Central memory CD4-positive, alpha-beta T cell (primary cell): ENCODE data around the gene C1orf198.

Experiments
- DNase-seq: peaks from one replicate; pipeline ENCODE4 v3.0.0; 2022

C1orf198 gene

DNA sequence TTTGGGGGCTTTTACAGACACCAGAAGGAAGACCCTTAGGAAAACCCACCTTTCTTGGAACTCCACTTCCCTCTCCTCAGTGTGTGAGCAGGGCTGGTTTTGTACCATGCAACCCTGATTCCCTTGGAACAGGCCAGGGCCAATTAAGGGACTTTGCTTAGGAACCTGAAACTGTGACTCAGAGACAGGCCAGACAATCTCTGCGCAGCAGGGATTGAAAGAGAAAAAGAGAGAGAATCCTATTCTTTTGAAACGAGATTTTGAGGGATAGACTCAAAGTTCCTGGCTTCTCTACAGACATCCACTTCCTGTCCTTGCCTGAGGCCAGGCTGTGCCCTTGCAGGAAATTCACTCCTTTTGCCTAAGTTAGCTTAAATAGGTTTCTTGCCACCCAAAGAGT is 23.1 kb upstream of the C1orf198 start:
- DNase-seq: no peak

DNA sequence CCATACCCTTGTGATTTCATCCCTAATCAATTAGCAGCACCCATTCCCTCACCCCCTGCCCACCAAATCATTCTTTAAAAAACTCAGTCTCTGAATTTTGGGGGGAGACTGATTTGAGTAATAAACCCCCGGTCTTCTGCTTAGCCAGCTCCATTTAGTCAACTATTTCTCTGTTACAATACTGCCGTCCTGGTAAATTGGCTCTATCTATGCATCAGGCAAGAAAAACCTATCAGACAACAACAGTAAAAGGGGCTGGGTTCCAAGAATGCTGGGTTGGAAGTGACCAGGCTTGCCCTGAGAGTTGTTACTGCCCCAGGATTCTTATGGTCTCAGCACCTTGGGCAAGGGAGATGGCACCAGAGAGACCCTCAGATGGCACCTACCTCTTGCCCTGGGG is 16.3 kb upstream of the C1orf198 start:
- no peak for DNase-seq

DNA sequence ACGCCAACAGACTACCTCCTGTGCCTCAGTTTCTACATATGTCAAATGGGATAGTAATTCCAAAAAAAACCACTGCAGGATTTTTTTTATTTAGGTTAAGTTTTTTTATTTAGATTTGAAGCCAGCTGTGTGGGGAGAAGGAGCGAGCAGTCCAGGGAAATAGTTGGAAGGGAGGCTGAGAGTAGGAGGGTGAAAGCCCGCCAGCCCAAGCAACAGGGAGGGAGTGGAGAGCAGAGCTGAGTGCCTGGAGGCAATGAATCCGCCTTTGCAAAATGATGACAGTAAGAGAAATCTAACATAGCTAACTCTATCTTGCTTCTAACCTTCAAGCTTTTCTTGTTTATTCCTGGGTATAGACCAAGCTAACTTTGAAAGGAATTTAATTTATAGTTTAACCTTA is 15.6 kb upstream of the C1orf198 start:
- no peak for DNase-seq

DNA sequence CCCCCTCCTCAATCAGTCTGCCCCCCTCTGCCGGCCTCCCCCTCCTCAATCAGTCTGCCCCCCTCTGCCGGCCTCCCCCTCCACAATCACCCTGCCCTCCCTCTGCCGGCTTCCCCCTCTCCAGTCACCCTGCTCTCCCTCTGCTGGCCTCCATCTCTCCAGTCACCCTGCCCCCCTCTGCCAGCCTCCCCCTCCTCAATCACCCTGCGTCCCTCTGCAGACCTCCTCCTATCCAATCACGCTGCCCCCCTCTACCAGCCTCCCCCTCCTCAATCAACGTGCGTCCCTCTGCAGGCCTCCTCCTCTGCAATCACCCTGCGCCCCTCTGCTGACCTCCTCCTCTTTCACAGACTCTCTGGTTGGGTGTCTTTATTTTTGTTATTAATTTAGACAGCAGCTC is 11.5 kb upstream of the C1orf198 start:
- DNase-seq: no peak

DNA sequence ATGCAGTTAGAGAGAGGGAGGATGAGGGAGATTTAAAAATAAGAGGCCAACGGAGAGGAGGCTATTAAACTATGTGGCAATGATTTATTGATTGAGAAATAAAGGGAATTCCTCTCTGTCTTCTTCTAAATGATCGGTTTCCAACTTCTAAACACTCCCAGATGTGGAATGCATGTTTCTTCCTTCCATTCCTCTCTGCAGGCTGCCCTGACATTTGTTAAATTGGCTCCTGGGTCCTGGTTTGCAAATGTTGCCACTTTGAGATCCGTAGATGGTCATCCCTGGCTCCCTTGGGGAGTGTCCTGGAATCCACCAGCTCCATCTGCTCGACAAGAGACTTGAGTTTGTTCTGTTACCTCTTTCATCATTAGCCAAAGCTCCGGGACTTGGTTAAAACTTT is 10.3 kb upstream of the C1orf198 start:
- DNase-seq: no peak

DNA sequence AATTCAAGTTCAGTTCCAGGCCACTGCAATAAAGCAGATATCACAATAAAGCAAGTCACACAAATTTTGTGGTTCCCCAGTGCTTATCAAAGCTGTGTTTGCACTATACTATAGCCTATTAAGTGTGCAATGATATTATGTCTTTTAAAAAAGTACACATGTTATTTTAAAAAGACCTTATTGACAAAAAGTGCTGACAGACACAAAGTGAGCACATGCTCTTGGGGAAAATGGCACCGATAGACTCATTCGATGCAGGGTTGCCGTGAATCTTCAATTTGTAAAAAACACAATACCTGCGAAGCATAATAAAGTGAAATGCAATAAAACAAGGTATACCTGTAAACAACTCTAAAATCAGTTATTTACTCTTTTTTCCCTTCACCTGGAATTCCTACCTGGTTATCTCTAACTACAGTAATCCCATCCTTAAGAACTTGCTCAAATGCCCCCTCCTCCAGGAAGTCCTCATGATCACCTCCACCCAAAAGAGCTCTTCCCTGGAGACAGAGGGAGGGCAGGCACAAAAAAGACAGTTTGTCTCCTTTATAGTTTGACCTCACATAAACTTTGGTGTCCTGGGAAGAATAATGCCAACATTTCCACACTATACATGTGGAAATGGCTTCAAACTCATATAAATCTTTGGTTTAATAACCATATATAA is 9.7 kb upstream of the C1orf198 start:
- DNase-seq: no peak

DNA sequence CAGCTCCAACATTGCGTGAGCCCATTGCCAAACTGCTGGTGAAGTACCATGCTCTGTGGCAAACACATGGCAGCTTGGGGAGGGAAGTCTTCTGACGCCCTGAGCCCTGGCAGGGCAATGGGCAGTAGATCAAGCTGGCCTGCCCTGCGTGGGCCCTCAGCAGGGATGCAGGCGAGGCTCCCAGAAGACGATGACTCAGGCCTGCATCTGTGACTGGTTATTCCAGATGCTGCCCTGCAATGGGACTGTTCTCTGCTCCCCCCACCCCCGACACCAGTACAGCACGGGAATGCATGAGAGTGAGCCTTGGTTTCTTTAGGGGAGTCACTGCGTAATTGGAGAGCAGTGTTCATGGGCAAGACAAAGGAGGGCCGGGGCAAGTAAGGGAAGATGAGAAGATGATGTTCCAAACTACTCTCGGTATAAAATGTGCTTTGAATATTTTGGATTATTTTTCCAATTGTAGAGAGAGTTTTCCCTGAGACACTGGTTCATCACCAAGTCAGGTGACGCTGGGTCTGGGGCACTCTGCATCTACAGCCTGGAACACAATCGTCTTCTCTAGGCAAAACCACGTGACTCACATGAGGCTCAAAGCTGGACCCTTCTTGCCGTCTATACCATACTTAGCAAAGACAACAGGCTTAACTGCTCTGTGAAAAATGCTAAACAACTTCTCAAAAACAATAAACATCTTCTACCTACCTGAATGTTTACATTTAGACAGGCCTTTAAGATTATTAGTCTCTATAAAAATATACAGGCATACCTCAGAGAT is 9.0 kb upstream of the C1orf198 start:
- DNase-seq: no peak

DNA sequence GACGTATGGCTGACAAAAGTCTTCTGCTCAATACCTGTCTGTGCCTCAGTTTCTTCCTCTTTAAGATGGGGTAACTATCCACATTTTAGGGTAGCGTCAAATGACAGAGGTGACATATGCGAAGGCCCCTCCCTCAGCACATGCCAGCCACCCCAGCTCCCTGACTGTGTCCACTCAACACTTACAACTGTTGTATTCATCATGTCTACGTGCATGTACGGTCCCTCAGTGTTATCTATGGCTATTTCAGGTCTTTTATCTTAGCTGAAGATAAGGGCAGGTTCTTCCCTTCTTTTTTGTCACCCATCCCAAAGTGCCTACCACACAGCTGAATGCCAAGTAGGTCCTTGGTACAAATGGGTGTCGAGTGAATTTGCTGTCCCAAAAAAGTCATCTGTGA is 8.3 kb upstream of the C1orf198 start:
- no peak for DNase-seq

DNA sequence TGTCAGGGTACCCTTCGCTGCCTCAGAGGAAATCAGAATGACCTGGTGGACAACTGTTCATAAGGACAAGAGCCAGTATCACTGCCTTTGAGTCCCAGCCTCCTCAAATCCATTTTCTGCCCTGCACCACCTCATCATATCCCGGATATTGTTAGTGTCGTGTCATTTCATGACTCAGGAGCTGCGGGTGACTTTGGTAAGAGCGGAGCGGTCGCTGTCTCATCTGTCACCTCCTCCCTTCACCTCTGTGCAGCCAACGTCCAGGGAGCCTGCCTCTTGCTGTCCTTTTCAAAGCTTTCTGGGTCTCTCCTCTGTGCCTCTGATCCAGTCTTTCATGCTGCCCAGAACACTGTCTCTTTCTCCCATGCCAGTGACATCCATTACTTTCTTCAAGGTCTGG is 7.0 kb upstream of the C1orf198 start:
- DNase-seq: no peak

DNA sequence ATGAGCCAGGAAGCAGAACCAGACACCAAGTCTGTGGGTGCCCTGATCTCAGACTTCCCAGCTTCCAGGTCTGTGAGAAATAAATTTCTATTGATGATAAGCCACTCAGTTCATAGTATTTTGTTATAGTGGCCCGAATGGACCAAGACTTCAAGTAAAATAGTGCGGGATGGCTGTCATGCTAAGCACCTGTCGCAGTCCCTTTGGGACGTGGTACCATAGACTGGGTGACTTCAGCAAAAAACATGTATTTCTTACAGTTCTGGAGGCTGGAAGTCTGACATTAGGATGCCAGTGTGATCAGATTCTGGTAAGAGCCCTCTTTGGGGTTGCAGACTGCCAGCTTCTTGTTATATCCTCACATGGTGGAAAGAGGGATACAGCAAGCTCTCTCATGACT is 2.6 kb upstream of the C1orf198 start:
- no peak for DNase-seq

DNA sequence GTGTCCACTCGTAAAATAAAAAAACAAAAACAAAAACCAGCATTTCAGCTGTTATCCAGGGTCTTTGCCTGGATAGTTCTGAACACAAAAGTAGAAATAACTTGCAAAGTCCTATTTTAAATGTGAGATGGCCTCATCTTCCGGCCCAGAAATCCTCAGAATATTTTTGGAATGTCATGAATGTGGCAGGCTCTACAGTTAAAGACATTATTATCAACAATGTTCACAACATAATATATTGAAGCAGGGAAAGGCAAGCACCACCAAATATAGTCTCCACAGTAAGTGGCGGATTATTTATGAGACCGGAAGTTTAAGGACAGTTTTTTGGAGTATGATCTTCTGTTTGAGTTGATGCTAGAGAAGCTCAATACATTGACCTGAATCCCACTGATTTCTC is 1.2 kb upstream of the C1orf198 start:
- DNase-seq: no peak

DNA sequence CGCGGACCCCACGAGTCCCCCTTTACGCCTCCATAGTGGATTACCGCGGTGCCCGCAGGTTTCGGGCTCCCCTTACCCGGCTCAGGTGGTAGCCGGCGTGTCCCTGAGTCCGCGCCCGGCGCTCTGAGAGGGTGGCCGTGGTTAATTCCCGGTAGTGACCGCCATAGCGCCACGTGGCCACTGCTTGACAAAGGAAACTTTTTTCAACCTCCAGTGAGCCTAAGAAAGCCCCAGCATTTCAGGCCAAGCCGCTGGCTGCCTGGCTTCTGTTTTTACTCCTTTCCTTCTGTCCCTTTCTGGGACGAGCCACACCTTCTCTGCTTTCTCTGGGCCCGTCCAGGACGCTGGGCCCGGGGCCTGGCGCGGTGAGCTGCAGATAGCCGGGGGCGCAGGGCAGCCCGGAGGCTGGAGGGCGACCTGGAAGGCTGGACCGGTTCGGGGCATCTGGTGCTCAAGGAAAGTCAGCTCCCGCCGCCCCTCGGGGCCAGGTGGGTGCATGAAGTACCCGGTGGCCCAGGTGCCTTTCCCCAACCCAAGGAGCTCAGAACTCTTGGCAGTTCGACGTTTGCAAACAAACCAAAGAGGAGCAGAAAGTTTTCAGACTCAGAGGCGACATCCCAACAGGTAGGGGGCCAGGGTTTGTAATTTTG is 540 bp upstream of the C1orf198 start:
- DNase-seq: no peak

DNA sequence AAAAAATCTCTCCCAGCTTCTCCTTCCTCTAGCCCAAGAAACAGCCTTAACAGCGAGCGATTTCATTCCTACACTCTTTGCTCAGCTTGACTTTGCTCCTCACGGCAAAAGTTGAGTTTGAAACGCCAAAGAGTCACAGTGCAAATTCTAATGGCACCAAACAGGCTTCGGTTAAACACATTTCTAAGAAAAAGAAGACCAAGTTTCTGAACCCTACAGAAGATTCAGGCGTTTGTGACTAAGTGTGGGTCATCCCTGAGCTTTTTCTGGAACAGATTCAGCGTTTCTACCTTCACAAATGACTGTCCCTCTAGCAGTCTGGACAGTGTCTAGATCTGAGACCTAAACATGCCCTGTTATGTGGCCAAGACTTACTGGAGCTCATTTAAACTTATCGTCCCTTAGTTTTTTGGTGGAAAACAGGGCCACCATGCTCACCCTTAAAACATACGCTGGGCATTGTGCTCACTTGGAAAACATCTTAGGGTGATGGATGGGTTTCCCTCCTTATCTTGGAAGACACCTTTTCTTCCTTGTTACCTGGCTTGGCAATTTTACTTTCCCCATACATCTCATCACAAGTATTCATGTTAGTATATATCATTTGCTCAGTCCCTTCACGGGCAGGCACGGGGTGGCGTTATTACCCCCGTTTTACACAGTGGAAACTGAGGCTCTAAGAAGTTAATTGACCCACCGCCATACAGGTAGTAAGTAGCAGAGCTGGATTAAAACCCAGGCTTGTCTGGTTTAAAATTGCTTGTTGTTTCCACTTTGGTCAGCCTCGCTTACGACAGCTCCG is 1.0 kb downstream of the C1orf198 start:
- DNase-seq: no peak

DNA sequence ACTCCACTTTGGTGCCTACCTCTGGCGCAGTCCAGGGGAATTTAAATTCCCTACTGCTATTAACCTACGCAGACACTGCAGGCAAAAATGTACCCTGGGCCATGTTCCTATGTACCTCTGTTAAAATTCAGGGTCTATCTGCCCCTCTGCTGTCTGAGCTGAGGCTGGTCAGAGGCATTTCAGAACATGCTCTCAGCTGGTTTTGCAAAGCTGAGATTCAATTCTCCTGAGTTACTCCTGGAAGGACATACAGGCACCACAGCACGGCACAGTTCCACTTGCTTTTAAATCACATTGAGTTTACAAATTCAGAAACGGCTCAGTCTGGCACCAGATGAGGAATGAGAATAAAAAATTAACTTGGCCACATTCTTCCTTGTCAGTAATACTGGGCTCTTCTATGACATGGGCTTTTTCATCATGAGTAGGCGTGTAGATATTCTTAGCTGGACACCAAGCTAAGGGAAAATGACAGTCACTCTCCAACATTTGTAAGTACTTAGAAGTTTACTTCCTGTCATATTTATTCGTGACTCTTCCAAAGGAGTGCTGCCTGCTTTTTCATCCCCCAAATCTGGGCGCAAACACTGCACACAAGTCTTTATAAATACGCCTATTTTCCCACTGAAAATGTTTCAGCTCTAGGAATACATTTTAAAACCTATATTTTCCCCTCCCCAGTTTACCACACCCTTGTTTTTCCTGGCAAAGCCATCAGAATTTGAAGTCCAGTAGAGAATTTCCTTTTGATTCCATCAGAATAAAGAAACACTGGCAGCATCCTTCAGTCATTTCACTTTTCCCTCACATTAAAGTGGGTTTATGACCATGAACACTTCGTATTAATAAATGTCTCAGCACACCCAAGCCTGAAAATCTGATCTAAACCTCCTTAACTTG is 1.9 kb downstream of the C1orf198 start:
- no peak for DNase-seq

DNA sequence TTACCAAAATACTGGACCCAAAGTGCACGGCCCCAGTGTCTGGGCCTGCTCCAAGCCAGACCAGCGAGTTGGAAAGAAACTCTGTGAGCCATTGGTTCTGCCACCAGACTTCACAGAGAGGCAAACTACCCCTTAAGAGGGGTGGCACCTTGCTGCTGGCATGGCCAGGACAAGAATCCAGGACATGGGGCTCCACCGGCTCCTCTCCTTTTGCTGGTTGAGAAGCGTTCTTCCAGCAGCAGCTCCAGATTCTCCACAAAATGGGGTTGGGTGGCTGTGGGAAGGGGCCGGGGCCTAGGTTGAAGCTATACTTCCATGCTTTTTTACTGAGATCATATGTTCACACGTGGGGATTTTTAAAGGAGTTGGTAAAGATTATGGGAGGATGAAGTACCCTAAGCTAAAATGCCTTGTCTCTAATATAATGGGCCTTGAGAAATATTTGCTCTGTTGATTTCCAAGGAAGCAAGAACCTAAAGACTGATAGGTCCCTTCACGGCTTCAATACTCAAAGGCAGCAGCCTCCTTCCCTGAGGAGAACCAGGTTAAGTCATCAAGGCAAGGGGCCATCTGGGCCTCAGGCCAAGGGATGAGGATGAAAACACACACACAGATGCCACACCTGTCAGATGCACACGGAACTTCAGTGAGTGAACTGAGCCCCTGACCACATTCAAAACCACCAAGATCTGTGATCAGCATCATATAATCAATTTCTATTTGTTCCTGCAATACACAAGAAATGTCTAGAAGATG is 3.1 kb downstream of the C1orf198 start:
- no peak for DNase-seq

DNA sequence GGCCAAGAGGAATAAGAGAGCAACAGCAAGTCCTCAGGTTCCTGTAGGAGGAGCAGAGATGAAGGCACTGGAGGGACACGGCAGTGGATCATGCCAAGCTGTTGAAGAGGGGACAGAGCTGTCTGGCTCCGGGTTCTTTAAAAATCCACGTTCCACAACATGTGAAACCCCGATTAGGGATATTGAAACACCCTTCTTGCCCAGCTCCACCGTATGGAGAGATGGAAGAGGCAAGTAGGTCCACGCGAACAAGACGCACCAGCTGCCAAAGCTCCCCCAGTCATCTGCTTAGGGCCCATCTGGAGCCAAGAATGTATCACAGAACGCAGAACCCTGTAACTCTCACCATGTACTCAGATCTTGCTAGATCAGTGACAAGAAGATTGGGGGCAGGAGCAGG is 3.9 kb downstream of the C1orf198 start:
- no peak for DNase-seq

DNA sequence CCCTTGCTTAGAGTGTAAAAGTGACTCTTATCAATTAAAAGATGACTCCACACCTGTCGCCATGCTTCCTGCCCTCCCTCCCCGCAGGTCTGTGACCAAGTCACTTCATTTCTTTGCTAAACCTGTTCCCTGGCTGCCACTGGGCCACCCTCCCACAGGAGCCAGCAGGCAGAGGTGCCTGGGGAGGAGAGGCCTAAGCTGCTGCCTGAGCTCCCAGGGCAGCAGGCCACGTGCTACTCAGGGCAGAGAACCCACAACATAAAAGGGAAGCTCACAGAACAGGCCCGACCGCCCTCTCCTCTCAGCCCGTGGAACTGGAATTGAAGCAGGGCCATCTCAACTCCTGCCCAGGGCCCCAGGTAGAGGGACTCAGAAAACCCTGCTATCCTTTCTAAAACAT is 4.9 kb downstream of the C1orf198 start:
- no peak for DNase-seq

DNA sequence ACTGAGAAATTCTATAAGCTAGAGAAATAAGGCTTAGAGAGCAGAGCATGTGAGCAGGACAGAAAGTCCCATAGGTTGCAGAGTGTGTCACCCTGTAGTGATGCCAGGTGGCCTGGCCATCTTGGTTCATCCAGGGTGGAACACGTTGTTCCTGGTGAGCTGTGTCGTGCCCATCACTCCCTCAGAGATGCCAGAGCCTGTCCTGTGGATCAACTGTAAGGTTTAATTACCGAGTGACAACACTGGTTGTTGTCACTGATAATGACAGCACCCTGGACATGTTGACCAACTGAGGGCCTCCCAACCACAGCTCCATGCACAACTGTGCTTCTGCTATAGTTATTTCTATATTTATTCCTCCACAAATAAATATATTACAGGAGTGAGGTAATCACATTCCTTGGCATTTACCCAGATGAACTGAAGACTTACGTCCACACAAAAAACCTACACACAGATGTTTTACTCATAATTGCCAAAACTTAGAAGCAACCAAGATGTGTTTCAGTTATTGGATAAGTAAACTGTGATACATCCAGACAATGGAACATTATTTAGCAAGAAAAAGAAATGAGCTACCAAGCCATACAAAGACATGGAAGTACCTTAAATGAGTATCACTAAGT is 6.2 kb downstream of the C1orf198 start:
- no peak for DNase-seq

DNA sequence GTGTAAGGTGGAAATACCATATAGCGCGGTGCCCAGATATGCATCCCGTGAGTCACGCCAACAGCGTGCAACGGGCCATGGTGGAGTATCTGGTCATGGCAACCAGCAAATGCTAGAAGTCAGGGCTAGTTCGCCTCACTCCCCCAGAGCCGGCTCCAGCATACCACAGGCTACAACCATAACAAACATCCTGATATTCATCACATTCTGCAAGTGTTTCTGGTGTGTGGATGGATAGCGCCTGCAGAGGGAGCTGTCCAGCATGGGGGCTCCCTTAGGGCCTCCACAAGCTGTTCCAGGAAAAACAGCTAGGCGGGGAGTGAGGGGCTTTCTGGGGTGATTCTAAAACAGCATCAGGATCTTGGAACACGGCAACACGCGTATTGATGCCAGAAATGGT is 6.8 kb downstream of the C1orf198 start:
- no peak for DNase-seq

DNA sequence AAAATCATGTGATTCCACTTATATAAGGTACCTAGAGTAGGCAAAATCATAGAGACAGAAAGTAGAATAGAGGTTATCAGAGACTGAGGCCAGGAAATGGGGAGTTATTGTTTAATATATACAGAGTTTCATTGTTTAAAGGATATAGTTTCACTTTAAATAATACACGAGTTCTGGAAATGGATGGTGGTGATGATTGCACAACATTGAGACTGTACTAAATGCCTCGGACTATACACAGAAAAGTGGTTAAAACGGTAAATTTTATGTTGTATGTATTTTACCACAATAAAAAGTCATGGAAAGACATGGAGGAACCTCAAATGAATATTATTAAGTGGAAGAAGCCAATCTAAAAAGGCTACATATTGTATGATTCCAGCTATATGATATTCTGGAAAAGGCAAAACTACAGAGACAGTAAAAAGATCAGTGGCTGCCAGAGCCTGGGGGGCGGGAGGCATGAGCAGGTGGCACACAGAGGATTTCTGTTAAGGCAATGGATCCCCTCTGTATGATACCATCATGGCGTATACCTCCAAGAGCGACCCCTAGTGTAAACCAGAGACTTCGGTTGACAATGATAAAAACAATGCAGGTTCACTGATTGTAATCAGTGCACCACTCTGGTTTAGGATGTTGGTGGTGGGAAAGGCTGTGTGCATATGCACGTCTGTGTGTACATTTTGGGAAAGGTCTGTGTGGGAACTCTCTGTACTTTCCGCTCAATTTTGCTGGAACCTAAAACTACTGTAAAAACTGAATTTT is 7.5 kb downstream of the C1orf198 start:
- no peak for DNase-seq
